Naive thymus-derived CD4-positive, alpha-beta T cell (primary cell): ENCODE measurements around the gene DOCK9. TPM values are rescaled to one million over a fixed set of nuclear protein-coding genes. Genes with fewer than 3 reads are reported as not detected.

Experiments
- ATAC-seq: fragments of 150-1000 bp; cut with Tn5 transposase; 2 replicates; pipeline ENCODE4 v1.10.0; 2021; ENCODE audit warnings: mild to moderate bottlenecking, moderate library complexity
- CTCF ChIA-PET: fragments of 350-600 bp; sonication (Branson Sonifier 250); formaldehyde crosslinking; loops from one replicate; lab custom pipeline; 2021; ENCODE audit warnings: antibody characterized with exemption; lab: Charles Lee
- POLR2A ChIA-PET: fragments of 350-600 bp; sonication (Branson Sonifier 250); formaldehyde crosslinking; loops from one replicate; lab custom pipeline; 2021; ENCODE audit warnings: antibody characterized with exemption, inconsistent platforms; lab: Charles Lee
- DNase-seq, 9 donors: peaks; one replicate each; pipeline versions ENCODE4 v3.0.0 to v3.0.0-alpha.2; 2020 to 2022; ENCODE audit warnings: mixed read lengths in 1 of 9
- H3K27ac ChIP-seq: one replicate; pipeline ENCODE4 v1.7.0; 2013; ENCODE audit warnings: mild to moderate bottlenecking, low read depth, low read length, moderate library complexity
- H3K27me3 ChIP-seq, 2 donors: one replicate each; pipeline ENCODE4 v1.7.0; 2013; ENCODE audit warnings: low read length in 2 of 2, mild to moderate bottlenecking in 2 of 2, moderate library complexity in 2 of 2; ENCODE audit not compliant: control insufficient read depth in 2 of 2, insufficient read depth in 2 of 2
- H3K36me3 ChIP-seq, 3 experiments: 1 replicate in 2 of 3; 2 replicates in 1 of 3; pipeline ENCODE4 v1.7.0; 2013; ENCODE audit warnings: low read length in 3 of 3, mild to moderate bottlenecking in 3 of 3, moderate library complexity in 1 of 3; ENCODE audit not compliant: insufficient read depth in 3 of 3, control insufficient read depth in 2 of 3
- H3K4me1 ChIP-seq, 2 donors: one replicate each; pipeline ENCODE4 v1.7.0; 2013; ENCODE audit warnings: low read length in 2 of 2, mild to moderate bottlenecking in 2 of 2, moderate library complexity in 1 of 2; ENCODE audit not compliant: control insufficient read depth in 2 of 2, insufficient read depth in 2 of 2
- H3K4me3 ChIP-seq: 2 replicates; pipeline ENCODE4 v1.7.0; 2013; ENCODE audit warnings: mild to moderate bottlenecking, low read length
- H3K9me3 ChIP-seq, 3 experiments: 1 replicate in 2 of 3; 2 replicates in 1 of 3; pipeline ENCODE4 v1.7.0; 2013; ENCODE audit warnings: low read length in 3 of 3; ENCODE audit not compliant: control insufficient read depth in 2 of 3
- H3K27ac Mint-ChIP-seq, 9 donors: one replicate each; pipeline ENCODE4 v1.8.0; 2020 to 2022; ENCODE audit warnings: mixed read lengths in 9 of 9, mild to moderate bottlenecking in 8 of 9, moderate library complexity in 5 of 9, inconsistent platforms in 2 of 9
- H3K27me3 Mint-ChIP-seq, 5 donors: one replicate each; pipeline ENCODE4 v1.8.0; 2021 to 2022; ENCODE audit warnings: mixed read lengths in 5 of 5, mild to moderate bottlenecking in 1 of 5
- H3K36me3 Mint-ChIP-seq, 5 donors: one replicate each; pipeline ENCODE4 v1.8.0; 2020 to 2022; ENCODE audit warnings: mixed read lengths in 5 of 5, mild to moderate bottlenecking in 3 of 5, inconsistent platforms in 1 of 5
- H3K4me1 Mint-ChIP-seq, 7 donors: one replicate each; pipeline ENCODE4 v1.8.0; 2020 to 2022; ENCODE audit warnings: mixed read lengths in 7 of 7, mild to moderate bottlenecking in 3 of 7, inconsistent platforms in 1 of 7
- H3K4me3 Mint-ChIP-seq, 10 donors: one replicate each; pipeline ENCODE4 v1.8.0; 2020 to 2022; ENCODE audit warnings: mild to moderate bottlenecking in 10 of 10, mixed read lengths in 10 of 10, moderate library complexity in 6 of 10, inconsistent platforms in 2 of 10
- H3K9me3 Mint-ChIP-seq, 11 donors: one replicate each; pipeline ENCODE4 v1.8.0; 2020 to 2022; ENCODE audit warnings: mixed read lengths in 11 of 11, mild to moderate bottlenecking in 4 of 11, inconsistent platforms in 1 of 11, moderate library complexity in 1 of 11
- intact Hi-C, 2 donors: fragments of 100-400 bp; cut with micrococcal nuclease; formaldehyde crosslinking; loops; one replicate each; pipeline ENCODE4 v1.15.1; 2023
- polyA plus RNA-seq, 2 donors: library from polyadenylated mRNA; unstranded; fragments of 300-500 nt; fragmentation: Illumina TruSeq; gene quantifications; one replicate each; pipeline ENCODE4 v1.2.3, GENCODE V29; 2021
- total RNA-seq, 6 experiments: library from RNA in 5 of 6; stranded (reverse) in 5 of 6; gene quantifications; 1 replicate in 5 of 6; 2 replicates in 1 of 6; pipeline ENCODE4 v1.2.3 and lab custom pipeline; 2021 to 2026

The DOCK9 gene
- total and polyA plus RNA-seq, 7 experiments from 2014 or later, result 22.2 to 214 (median 122) TPM

DNA sequence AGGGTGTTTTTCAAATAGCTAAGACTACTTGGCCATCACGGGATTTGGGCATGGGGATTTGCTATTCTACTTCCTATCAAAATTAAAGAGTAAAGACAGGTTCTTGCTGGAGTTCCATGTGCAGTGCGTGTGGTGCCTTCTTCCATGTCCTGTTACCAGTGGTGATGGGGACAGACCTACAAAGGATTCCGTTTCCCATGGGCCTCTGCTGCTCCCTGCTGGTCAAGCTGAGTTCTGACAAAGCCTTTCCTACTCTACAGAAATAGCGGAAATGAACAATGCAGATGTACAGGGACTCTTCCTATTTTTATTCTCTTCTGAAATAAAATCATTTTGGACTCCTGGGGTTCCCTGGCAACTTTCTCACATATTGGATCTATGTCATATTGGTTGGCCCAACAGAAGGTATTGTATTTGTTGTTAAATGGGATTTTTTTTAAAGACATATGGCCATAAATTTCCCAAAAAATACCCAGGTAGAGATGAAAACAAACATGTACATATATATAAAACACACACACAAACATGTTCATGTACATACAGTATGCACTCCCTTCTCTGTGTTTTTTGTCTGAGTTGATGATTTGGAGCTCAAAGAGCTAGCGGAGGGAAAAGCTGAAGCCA lies 134.9 kb downstream of the DOCK9 start:
- Mint-ChIP-seq H3K36me3 (peaks cover 21 to 51% (median 25%) of the 10 kb centered on the region in 5 donors), H3K27me3 (no peaks in the 10 kb centered on the region), H3K27ac (peak overlapping the region in 5 of 9 donors; percentile 13 to 60 (median 46)), H3K9me3 (no peaks in the 10 kb centered on the region), H3K4me1 (peaks cover 0 to 12% (median 9%) of the 10 kb centered on the region in 7 donors), H3K4me3 (no peak overlapping the region)
- ChIA-PET POLR2A (no interaction called here), CTCF (interaction anchor here (0.6 to 1.7 kb wide), 4 partner anchors 12 to 42 kb away, joined by 3 to 5 read pairs (median 3); no protein-coding TSS in a partner anchor)
- H3K36me3 ChIP-seq, result peaks cover 0 to 29% (median 0%) of the 10 kb centered on the region in 3 experiments
- no peaks in the 10 kb centered on the region for H3K9me3 ChIP-seq
- no peaks in the 10 kb centered on the region for H3K4me1 ChIP-seq
- no peak overlapping the region for H3K4me3 ChIP-seq
- no peak overlapping the region for H3K27ac ChIP-seq
- intact Hi-C loops, result loop anchor here (1.0 to 10.0 kb wide), 5 partner anchors 158 to 986 kb away; no protein-coding TSS in a partner anchor
- no peaks in the 10 kb centered on the region for H3K27me3 ChIP-seq
- ATAC-seq (peak; percentile 87), DNase-seq (peak; percentile 20 to 65 (median 48))

- Mint-ChIP-seq H3K36me3 (peaks cover 17 to 50% (median 23%) of the 10 kb centered on the region in 5 donors), H3K4me3 (no peak overlapping the region), H3K27ac (no peak overlapping the region), H3K4me1 (peaks cover 0 to 12% (median 9%) of the 10 kb centered on the region in 7 donors), H3K27me3 (no peaks in the 10 kb centered on the region), H3K9me3 (no peaks in the 10 kb centered on the region)
- DNase-seq, result no peak
- Histone ChIP-seq H3K4me1 (no peaks in the 10 kb centered on the region), H3K4me3 (no peak overlapping the region), H3K9me3 (no peaks in the 10 kb centered on the region), H3K27ac (no peak overlapping the region), H3K27me3 (no peaks in the 10 kb centered on the region), H3K36me3 (peaks cover 0 to 28% (median 2%) of the 10 kb centered on the region in 3 experiments)
- intact Hi-C loops, result loop anchor here (5.0 to 10.0 kb wide), 3 partner anchors 157 to 985 kb away; no protein-coding TSS in a partner anchor
- POLR2A ChIA-PET, result no interaction called here
- CTCF ChIA-PET, result interaction anchor here (0.6 to 1.7 kb wide), 3 partner anchors 11 to 43 kb away, joined by 3 to 5 read pairs (median 3); no protein-coding TSS in a partner anchor
- no peak for ATAC-seq
Measured at GRCh38 chr13:98842070-98842469, 135.8 kb downstream of the DOCK9 start.

DNA sequence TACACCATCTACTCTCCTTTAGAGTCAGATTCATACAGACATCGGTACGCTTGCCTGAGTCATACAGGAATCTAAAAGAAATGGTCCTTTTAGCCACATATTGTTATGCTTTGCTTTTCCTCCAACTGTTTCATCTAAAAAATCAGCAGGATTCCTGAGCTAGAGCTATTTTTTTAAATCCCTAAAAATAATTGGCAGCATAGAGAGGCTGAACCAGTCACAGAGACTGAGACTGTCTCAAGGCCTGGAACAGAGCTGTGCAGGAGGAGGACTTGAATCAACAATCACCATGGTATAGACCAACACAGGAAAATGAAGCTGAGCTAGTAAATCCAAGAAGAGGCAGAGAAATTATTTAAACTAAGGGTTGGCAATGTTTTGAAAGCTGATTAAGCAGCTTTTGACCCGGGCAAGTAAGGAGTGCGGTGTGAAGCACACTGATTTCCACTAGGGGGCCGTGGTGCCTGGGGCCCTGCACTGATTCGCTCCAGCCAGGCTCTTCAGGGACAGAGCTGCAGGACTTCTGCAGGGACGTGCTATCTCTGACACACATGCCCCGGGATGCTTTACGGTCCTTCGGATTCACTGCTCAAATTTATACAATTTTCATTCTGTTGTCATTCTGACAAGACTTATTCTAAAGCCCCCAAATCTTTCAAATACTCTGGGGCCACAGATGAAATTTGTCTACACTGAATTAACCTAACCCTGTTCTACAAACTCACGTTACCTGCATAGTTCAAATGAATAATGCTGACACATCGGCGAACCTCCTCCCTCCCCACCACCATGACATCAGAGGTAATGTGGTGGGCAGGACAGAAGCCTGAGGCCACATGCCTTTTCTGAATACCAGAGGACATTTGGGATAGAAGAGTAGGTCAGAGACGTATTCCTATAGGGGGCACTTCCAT lies 137.8 kb downstream of the DOCK9 start:
- no peak overlapping the region for H3K27ac ChIP-seq
- H3K9me3 Mint-ChIP-seq, result no peaks in the 10 kb centered on the region
- intact Hi-C loops, result loop anchor here (1.0 to 10.0 kb wide), 6 partner anchors 155 to 983 kb away; no protein-coding TSS in a partner anchor
- peaks cover 0 to 28% (median 5%) of the 10 kb centered on the region in 3 experiments for H3K36me3 ChIP-seq
- CTCF ChIA-PET, result interaction anchor here (0.6 to 2.8 kb wide), 10 partner anchors 8 to 239 kb away, joined by 3 to 11 read pairs (median 4); no protein-coding TSS in a partner anchor
- H3K9me3 ChIP-seq, result no peaks in the 10 kb centered on the region
- H3K4me1 Mint-ChIP-seq, result peaks cover 0 to 10% (median 9%) of the 10 kb centered on the region in 7 donors
- peak; percentile 79 for ATAC-seq
- no peak overlapping the region for H3K27ac Mint-ChIP-seq
- POLR2A ChIA-PET, result interaction anchor here (0.9 kb wide), 2 partner anchors 204 to 207 kb away, joined by 3 read pairs; no protein-coding TSS in a partner anchor
- no peak overlapping the region for H3K4me3 ChIP-seq
- H3K27me3 ChIP-seq, result no peaks in the 10 kb centered on the region
- H3K4me3 Mint-ChIP-seq, result no peak overlapping the region
- peak in 6 of 9 donors; percentile 5 to 30 (median 22) for DNase-seq
- H3K27me3 Mint-ChIP-seq, result no peaks in the 10 kb centered on the region
- H3K36me3 Mint-ChIP-seq, result peaks cover 8 to 47% (median 12%) of the 10 kb centered on the region in 5 donors
- no peaks in the 10 kb centered on the region for H3K4me1 ChIP-seq

GRCh38 chr13:98838776-98839175 lies 139.1 kb downstream of the DOCK9 start:
- Histone ChIP-seq H3K4me1 (no peaks in the 10 kb centered on the region), H3K36me3 (peaks cover 5 to 24% (median 9%) of the 10 kb centered on the region in 3 experiments), H3K27ac (no peak overlapping the region), H3K27me3 (no peaks in the 10 kb centered on the region), H3K9me3 (no peaks in the 10 kb centered on the region), H3K4me3 (no peak overlapping the region)
- intact Hi-C loops, result no loop called here
- ChIA-PET POLR2A (no interaction called here), CTCF (interaction anchor here (0.6 to 2.8 kb wide), 3 partner anchors 11 to 1926 kb away, joined by 3 to 11 read pairs (median 4); no protein-coding TSS in a partner anchor)
- Mint-ChIP-seq H3K4me1 (peaks cover 0 to 10% (median 9%) of the 10 kb centered on the region in 7 donors), H3K9me3 (no peaks in the 10 kb centered on the region), H3K4me3 (no peak overlapping the region), H3K27ac (no peak overlapping the region), H3K27me3 (no peaks in the 10 kb centered on the region), H3K36me3 (peaks cover 9 to 54% (median 12%) of the 10 kb centered on the region in 5 donors)
- DNase-seq (no peak), ATAC-seq (no peak)

- ATAC-seq, result no peak
- Mint-ChIP-seq H3K27me3 (no peaks in the 10 kb centered on the region), H3K4me3 (no peak overlapping the region), H3K36me3 (peaks cover 15 to 56% (median 19%) of the 10 kb centered on the region in 5 donors), H3K9me3 (no peaks in the 10 kb centered on the region), H3K27ac (no peak overlapping the region), H3K4me1 (peaks cover 1 to 6% (median 3%) of the 10 kb centered on the region in 7 donors)
- peaks cover 5 to 24% (median 9%) of the 10 kb centered on the region in 3 experiments for H3K36me3 ChIP-seq
- no peaks in the 10 kb centered on the region for H3K4me1 ChIP-seq
- no peaks in the 10 kb centered on the region for H3K9me3 ChIP-seq
- no peak overlapping the region for H3K4me3 ChIP-seq
- no peak for DNase-seq
- H3K27me3 ChIP-seq, result no peaks in the 10 kb centered on the region
- POLR2A ChIA-PET, result no interaction called here
- CTCF ChIA-PET, result interaction anchor here (0.6 to 2.8 kb wide), 3 partner anchors 12 to 1926 kb away, joined by 3 to 11 read pairs (median 4); no protein-coding TSS in a partner anchor
- no peak overlapping the region for H3K27ac ChIP-seq
- intact Hi-C loops, result no loop called here
Measured at GRCh38 chr13:98837896-98838295, 140.0 kb downstream of the DOCK9 start.

GRCh38 chr13:98835156-98835555 lies 142.7 kb downstream of the DOCK9 start:
- intact Hi-C loops, result no loop called here
- Mint-ChIP-seq H3K27ac (no peak overlapping the region), H3K4me3 (no peak overlapping the region), H3K27me3 (no peaks in the 10 kb centered on the region), H3K4me1 (peaks cover 0 to 5% (median 1%) of the 10 kb centered on the region in 7 donors), H3K9me3 (no peaks in the 10 kb centered on the region), H3K36me3 (peaks cover 26 to 74% (median 43%) of the 10 kb centered on the region in 5 donors)
- H3K36me3 ChIP-seq, result peaks cover 5 to 50% (median 15%) of the 10 kb centered on the region in 3 experiments
- ATAC-seq (no peak), DNase-seq (no peak)
- ChIA-PET POLR2A (no interaction called here), CTCF (no interaction called here)
- no peaks in the 10 kb centered on the region for H3K27me3 ChIP-seq
- no peak overlapping the region for H3K4me3 ChIP-seq
- no peaks in the 10 kb centered on the region for H3K9me3 ChIP-seq
- no peak overlapping the region for H3K27ac ChIP-seq
- H3K4me1 ChIP-seq, result no peaks in the 10 kb centered on the region
